ENCODE measurements around the gene MESD. TPM values are rescaled to one million over a fixed set of nuclear protein-coding genes. Genes with fewer than 3 reads are reported as not detected.
A peak's percentile ranks its signal among the peaks of the same experiment; 100 is the strongest.

Gene MESD
- total RNA-seq, 1 experiment from 2014 or later = 47.3 TPM

- H3K9me3 Mint-ChIP-seq (ENCODE audit: low read depth, unreplicated experiment) = no peaks in the 10 kb centered on the region
- no peak overlapping the region for H3K27ac Mint-ChIP-seq (ENCODE audit: unreplicated experiment)
- no peak for DNase-seq
- TF ChIP-seq CTCF (IDR thresholded peaks at IDR 0.05; ENCODE audit: unreplicated experiment) = no peak
- intact Hi-C loops (cut with micrococcal nuclease; ENCODE audit: unreplicated experiment) = no loop called here
- peaks cover 16% of the 10 kb centered on the region for H3K4me1 Mint-ChIP-seq (ENCODE audit: low read depth, unreplicated experiment)
- no peak overlapping the region for H3K4me3 Mint-ChIP-seq (ENCODE audit: low read depth, unreplicated experiment)
- no TSS peak for BruUV-seq (replicated peaks)
- CTCF ChIA-PET = interaction anchor here (0.7 kb wide), 1 partner anchor 29 kb away, joined by 4 read pairs; no protein-coding TSS in a partner anchor
- no peaks in the 10 kb centered on the region for H3K27me3 Mint-ChIP-seq (ENCODE audit: unreplicated experiment)
- peaks cover 19% of the 10 kb centered on the region for H3K36me3 Mint-ChIP-seq (ENCODE audit: insufficient read depth, unreplicated experiment)
Observed at GRCh38 chr15:81008312-81008711, 18.7 kb upstream of the MESD start.

- Mint-ChIP-seq H3K4me1 (ENCODE audit: low read depth, unreplicated experiment) (peaks cover 18% of the 10 kb centered on the region), H3K27me3 (ENCODE audit: unreplicated experiment) (no peaks in the 10 kb centered on the region), H3K36me3 (ENCODE audit: insufficient read depth, unreplicated experiment) (peaks cover 26% of the 10 kb centered on the region), H3K4me3 (ENCODE audit: low read depth, unreplicated experiment) (no peak overlapping the region), H3K27ac (ENCODE audit: unreplicated experiment) (no peak overlapping the region), H3K9me3 (ENCODE audit: low read depth, unreplicated experiment) (no peaks in the 10 kb centered on the region)
- no peak for TF ChIP-seq CTCF (IDR thresholded peaks at IDR 0.05; ENCODE audit: unreplicated experiment)
- no TSS peak for BruUV-seq (replicated peaks)
- DNase-seq = no peak
- intact Hi-C loops (cut with micrococcal nuclease; ENCODE audit: unreplicated experiment) = no loop called here
- CTCF ChIA-PET = no interaction called here
Observed at GRCh38 chr15:81007428-81008064, 17.9 kb upstream of the MESD start.

GRCh38 chr15:81006124-81006523 is 16.5 kb upstream of the MESD start:
- peaks cover 40% of the 10 kb centered on the region for H3K36me3 Mint-ChIP-seq (ENCODE audit: insufficient read depth, unreplicated experiment)
- BruUV-seq (replicated peaks) = no TSS peak
- H3K27me3 Mint-ChIP-seq (ENCODE audit: unreplicated experiment) = no peaks in the 10 kb centered on the region
- no peak overlapping the region for H3K4me3 Mint-ChIP-seq (ENCODE audit: low read depth, unreplicated experiment)
- no peak for TF ChIP-seq CTCF (IDR thresholded peaks at IDR 0.05; ENCODE audit: unreplicated experiment)
- no peak for DNase-seq
- H3K27ac Mint-ChIP-seq (ENCODE audit: unreplicated experiment) = no peak overlapping the region
- H3K9me3 Mint-ChIP-seq (ENCODE audit: low read depth, unreplicated experiment) = no peaks in the 10 kb centered on the region
- intact Hi-C loops (cut with micrococcal nuclease; ENCODE audit: unreplicated experiment) = no loop called here
- H3K4me1 Mint-ChIP-seq (ENCODE audit: low read depth, unreplicated experiment) = peaks cover 18% of the 10 kb centered on the region
- CTCF ChIA-PET = no interaction called here

GRCh38 chr15:81003097-81003350 is 13.4 kb upstream of the MESD start:
- CTCF ChIA-PET = no interaction called here
- Mint-ChIP-seq H3K9me3 (ENCODE audit: low read depth, unreplicated experiment) (no peaks in the 10 kb centered on the region), H3K4me1 (ENCODE audit: low read depth, unreplicated experiment) (peaks cover 26% of the 10 kb centered on the region), H3K4me3 (ENCODE audit: low read depth, unreplicated experiment) (peak overlapping the region; percentile 93), H3K36me3 (ENCODE audit: insufficient read depth, unreplicated experiment) (peaks cover 61% of the 10 kb centered on the region), H3K27me3 (ENCODE audit: unreplicated experiment) (no peaks in the 10 kb centered on the region), H3K27ac (ENCODE audit: unreplicated experiment) (no peak overlapping the region)
- intact Hi-C loops (cut with micrococcal nuclease; ENCODE audit: unreplicated experiment) = loop anchor here (5.0 kb wide), 1 partner anchor 264 kb away; no protein-coding TSS in a partner anchor
- DNase-seq = no peak
- BruUV-seq (replicated peaks) = no TSS peak
- TF ChIP-seq CTCF (IDR thresholded peaks at IDR 0.05; ENCODE audit: unreplicated experiment) = no peak

Measured in Calu3 (cell line).